ENCODE measurements around the gene SLC15A2.

The SLC15A2 gene

GRCh38 chr3:121870717-121871116 is 23.5 kb upstream of the SLC15A2 start:
- no peak for DNase-seq (ENCODE audit: insufficient read length, low spot score)
- TF ChIP-seq, protein P1, sequence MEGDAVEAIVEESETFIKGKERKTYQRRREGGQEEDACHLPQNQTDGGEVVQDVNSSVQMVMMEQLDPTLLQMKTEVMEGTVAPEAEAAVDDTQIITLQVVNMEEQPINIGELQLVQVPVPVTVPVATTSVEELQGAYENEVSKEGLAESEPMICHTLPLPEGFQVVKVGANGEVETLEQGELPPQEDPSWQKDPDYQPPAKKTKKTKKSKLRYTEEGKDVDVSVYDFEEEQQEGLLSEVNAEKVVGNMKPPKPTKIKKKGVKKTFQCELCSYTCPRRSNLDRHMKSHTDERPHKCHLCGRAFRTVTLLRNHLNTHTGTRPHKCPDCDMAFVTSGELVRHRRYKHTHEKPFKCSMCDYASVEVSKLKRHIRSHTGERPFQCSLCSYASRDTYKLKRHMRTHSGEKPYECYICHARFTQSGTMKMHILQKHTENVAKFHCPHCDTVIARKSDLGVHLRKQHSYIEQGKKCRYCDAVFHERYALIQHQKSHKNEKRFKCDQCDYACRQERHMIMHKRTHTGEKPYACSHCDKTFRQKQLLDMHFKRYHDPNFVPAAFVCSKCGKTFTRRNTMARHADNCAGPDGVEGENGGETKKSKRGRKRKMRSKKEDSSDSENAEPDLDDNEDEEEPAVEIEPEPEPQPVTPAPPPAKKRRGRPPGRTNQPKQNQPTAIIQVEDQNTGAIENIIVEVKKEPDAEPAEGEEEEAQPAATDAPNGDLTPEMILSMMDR (IDR thresholded peaks at IDR 0.05; ENCODE audit: insufficient read depth, missing control alignments) = no peak
- no peak for FAIRE-seq

DNA sequence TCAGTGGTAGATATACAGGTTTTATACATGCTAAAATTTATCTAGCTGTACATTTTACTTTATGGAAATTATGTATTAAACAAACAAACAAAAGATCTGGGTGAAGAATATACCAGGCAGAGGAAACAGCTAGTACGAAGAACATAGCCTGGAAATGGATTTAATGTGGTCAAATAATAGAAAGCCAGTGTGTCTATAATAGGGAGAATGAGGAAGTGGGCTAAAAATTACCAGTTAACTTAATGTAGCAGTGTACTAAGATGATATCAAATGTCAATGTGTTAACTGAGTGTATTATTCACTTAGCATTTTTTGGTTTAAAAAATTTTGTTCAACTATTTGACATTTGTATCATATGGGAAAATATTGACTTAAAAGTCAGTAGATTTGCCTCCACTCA is 22.8 kb upstream of the SLC15A2 start:
- FAIRE-seq (no peak), DNase-seq (ENCODE audit: insufficient read length, low spot score) (no peak)
- TF ChIP-seq, protein P1 (IDR thresholded peaks at IDR 0.05; ENCODE audit: insufficient read depth, missing control alignments) = no peak

DNA sequence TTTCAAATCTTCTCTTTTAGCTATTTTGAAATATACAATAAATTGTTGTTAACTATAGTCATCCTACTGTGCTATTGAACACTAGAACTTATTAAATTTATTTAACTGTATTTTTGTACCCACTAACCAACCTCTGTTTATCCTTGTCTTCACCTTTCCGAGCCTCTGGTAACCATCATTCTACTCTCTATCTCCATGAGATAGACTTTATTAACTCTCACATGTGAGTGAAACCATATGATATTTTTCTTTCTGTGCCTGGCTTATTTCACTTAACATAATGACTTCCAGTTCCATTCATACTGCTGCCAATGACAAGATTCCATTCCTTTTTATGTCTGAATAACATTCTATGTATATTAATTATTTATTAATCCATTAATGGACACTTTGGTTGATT is 15.8 kb upstream of the SLC15A2 start:
- FAIRE-seq (no peak), DNase-seq (ENCODE audit: insufficient read length, low spot score) (no peak)
- TF ChIP-seq, protein P1 (IDR thresholded peaks at IDR 0.05; ENCODE audit: insufficient read depth, missing control alignments) = no peak

GRCh38 chr3:121883507-121883906 is 10.7 kb upstream of the SLC15A2 start:
- FAIRE-seq (no peak), DNase-seq (ENCODE audit: insufficient read length, low spot score) (no peak)
- TF ChIP-seq, protein P1 (IDR thresholded peaks at IDR 0.05; ENCODE audit: insufficient read depth, missing control alignments) = peak; percentile 30

DNA sequence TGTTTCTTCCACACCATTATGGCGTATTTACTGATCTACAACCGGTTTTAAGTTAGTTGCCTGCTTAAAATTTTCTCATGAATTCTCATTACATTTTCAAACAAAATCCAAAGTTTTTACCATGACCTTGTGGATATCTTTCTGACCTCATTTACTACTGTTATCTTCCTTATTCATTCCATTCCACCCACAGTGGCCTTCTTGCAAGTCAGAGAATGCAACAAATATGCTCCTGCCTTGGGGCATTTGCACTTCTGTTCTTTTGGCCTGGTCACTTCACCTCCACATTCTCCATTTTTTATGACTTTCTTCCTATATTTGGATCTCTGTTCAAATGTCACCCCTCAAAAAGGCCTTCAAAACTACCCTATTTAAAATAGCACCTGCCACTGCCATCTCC is 8.8 kb upstream of the SLC15A2 start:
- TF ChIP-seq, protein P1 (IDR thresholded peaks at IDR 0.05; ENCODE audit: insufficient read depth, missing control alignments) = no peak
- no peak for FAIRE-seq
- DNase-seq (ENCODE audit: insufficient read length, low spot score) = no peak

GRCh38 chr3:121895121-121895520 is 920 bp downstream of the SLC15A2 start:
- FAIRE-seq (no peak), DNase-seq (ENCODE audit: insufficient read length, low spot score) (no peak)
- TF ChIP-seq, protein P1 (IDR thresholded peaks at IDR 0.05; ENCODE audit: insufficient read depth, missing control alignments) = no peak

GRCh38 chr3:121895736-121896135 is 1.5 kb downstream of the SLC15A2 start:
- TF ChIP-seq, protein P1 (IDR thresholded peaks at IDR 0.05; ENCODE audit: insufficient read depth, missing control alignments) = no peak
- FAIRE-seq (no peak), DNase-seq (ENCODE audit: insufficient read length, low spot score) (no peak)
